ENCODE measurements around the gene EGLN2.

The EGLN2 gene

DNA sequence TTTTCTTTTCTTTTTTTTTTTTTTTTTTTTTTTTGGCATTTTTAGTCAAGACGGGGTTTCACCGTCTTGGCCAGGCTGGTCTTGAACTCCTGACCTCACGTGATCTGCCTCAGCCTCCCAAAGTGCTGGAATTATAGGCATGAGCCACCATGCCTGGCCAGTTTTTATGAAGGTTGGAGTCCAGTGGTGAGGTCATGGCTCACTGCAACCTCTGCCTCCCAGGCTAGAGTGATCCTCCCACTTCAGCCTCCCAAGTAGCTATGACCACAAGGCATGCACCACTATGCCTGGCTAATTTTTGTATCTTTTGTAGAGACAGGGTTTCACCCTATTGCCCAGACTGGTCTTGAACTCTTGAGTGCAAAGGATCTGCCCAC lies 43.8 kb upstream of the EGLN2 start:
- in situ Hi-C loops (cut with MboI; ENCODE audit: low sequenced_read_pairs, unreplicated experiment) = no loop called here
- TF ChIP-seq, protein P1, sequence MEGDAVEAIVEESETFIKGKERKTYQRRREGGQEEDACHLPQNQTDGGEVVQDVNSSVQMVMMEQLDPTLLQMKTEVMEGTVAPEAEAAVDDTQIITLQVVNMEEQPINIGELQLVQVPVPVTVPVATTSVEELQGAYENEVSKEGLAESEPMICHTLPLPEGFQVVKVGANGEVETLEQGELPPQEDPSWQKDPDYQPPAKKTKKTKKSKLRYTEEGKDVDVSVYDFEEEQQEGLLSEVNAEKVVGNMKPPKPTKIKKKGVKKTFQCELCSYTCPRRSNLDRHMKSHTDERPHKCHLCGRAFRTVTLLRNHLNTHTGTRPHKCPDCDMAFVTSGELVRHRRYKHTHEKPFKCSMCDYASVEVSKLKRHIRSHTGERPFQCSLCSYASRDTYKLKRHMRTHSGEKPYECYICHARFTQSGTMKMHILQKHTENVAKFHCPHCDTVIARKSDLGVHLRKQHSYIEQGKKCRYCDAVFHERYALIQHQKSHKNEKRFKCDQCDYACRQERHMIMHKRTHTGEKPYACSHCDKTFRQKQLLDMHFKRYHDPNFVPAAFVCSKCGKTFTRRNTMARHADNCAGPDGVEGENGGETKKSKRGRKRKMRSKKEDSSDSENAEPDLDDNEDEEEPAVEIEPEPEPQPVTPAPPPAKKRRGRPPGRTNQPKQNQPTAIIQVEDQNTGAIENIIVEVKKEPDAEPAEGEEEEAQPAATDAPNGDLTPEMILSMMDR (IDR thresholded peaks at IDR 0.05; ENCODE audit: borderline replicate concordance, control extremely low read depth, extremely low read depth, insufficient read depth, missing control alignments) = no peak
- DNase-seq (ENCODE audit: low spot score) = no peak

DNA sequence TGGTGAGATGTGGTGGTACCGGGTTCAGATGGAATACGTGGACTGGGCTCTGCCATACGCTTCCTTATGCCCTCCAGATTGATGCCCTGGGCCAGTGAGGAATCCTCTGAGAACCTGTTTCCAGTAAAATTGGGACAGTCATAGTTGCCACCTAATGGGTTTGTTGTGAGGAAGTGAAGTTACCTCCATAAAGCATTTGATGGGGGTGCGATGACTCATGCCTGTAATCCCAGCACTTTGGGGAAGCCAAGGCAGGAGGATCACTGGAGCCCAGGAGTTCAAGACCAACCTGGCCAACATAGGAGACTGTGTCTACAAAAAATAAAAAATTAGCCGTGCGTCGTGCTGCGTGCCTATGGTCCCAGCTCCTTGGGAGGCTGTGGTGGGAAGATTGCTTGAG lies 43.2 kb upstream of the EGLN2 start:
- TF ChIP-seq, protein P1 (IDR thresholded peaks at IDR 0.05; ENCODE audit: borderline replicate concordance, control extremely low read depth, extremely low read depth, insufficient read depth, missing control alignments) = no peak
- in situ Hi-C loops (cut with MboI; ENCODE audit: low sequenced_read_pairs, unreplicated experiment) = no loop called here
- DNase-seq (ENCODE audit: low spot score) = no peak

DNA sequence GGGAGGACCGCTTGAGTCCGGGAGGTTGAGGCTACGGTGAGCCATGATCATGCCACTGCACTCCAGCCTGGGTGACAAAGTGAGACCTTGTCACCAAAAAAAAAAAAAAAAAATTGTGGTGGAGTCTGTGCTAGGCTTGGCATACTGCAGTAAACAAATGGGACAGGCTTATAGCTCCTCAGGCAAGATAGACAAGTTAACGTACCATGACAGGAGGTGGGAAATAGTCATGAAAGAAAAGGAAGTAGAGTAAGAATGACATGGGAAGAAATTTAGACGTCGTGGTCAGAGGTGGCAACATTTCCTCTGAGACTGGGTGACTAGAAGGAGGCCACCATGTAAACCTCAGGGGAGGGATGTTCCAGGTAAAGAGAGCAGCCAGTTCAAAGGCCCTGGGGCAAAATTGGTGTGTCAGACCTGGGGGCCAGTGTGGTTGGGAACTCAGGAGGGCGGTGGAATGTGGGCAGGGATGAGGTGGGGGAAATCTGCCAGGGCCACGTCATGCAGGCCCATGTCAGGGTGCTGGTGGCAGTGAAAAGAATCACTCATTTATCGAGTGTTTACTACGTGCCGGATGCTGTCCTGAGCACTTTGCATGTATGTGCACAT lies 42.4 kb upstream of the EGLN2 start:
- in situ Hi-C loops (cut with MboI; ENCODE audit: low sequenced_read_pairs, unreplicated experiment) = no loop called here
- TF ChIP-seq, protein P1 (IDR thresholded peaks at IDR 0.05; ENCODE audit: borderline replicate concordance, control extremely low read depth, extremely low read depth, insufficient read depth, missing control alignments) = no peak
- DNase-seq (ENCODE audit: low spot score) = no peak

DNA sequence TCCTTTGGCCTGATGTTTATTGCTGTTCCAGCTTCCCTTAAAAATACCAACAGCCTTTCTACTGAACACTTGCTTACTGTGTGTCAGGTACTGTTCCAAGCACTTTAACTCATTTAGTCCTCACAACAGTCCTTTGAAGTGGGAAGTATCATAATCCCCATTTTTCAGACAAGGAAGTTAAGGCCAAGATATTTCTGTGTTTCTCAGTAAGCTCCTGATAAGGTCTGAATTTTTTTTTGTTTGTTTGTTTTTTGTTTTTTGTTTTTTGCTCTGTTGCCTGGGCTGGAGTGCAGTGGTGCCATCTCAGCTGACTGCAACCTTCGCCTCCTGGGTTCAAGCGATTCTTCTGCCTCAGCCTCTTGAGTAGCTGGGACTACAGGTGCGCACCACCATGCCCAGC lies 40.5 kb upstream of the EGLN2 start:
- TF ChIP-seq, protein P1 (IDR thresholded peaks at IDR 0.05; ENCODE audit: borderline replicate concordance, control extremely low read depth, extremely low read depth, insufficient read depth, missing control alignments) = no peak
- no peak for DNase-seq (ENCODE audit: low spot score)
- in situ Hi-C loops (cut with MboI; ENCODE audit: low sequenced_read_pairs, unreplicated experiment) = no loop called here

DNA sequence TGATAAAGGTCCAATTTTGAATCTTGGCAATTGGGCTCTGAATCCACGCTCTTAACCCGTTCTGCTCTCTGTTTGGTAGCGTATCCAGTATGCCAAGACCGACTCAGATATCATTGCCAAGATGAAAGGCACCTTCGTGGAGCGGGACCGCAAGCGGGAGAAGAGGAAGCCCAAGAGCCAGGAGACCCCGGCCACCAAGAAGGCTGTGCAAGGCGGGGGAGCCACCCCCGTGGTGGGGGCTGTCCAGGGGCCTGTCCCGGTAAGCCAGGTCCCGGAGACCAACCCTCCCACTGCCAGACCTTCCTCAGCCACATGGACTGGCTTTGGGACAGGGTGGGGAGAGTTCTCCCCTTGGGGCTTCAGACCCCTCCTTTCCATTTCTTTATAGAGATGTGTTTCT lies 39.6 kb upstream of the EGLN2 start:
- TF ChIP-seq, protein P1 (IDR thresholded peaks at IDR 0.05; ENCODE audit: borderline replicate concordance, control extremely low read depth, extremely low read depth, insufficient read depth, missing control alignments) = no peak
- no peak for DNase-seq (ENCODE audit: low spot score)
- in situ Hi-C loops (cut with MboI; ENCODE audit: low sequenced_read_pairs, unreplicated experiment) = no loop called here

DNA sequence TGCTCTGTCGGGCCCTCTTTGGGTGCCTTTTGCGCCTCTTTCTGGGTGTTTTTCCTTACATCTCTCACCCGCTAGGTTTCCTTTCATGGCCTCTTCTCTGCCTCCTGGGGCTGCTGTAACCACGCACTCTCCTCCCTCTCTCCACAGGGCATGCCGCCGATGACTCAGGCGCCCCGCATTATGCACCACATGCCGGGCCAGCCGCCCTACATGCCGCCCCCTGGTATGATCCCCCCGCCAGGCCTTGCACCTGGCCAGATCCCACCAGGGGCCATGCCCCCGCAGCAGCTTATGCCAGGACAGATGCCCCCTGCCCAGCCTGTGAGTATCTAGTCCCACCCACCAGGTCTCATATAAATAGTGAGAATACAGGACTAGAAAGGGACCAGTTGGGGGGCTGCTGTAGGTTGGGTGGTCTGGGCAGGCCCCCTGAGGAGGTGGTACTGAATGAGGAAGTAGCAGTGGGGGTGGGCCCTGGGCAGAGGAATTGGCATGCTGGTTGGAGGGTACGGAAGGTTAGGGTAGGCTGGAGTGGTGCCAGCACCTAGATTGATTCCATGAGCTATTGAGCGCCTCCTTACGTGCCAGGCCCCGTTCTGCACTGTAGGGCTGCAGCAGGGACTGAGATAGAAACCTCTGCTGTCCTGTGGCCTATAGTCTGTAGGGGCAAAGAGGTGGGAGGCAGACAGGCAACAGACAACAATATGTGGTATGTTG lies 36.1 kb upstream of the EGLN2 start:
- TF ChIP-seq, protein P1 (IDR thresholded peaks at IDR 0.05; ENCODE audit: borderline replicate concordance, control extremely low read depth, extremely low read depth, insufficient read depth, missing control alignments) = no peak
- no peak for DNase-seq (ENCODE audit: low spot score)
- in situ Hi-C loops (cut with MboI; ENCODE audit: low sequenced_read_pairs, unreplicated experiment) = no loop called here
